GM19467 (cell line): Measurements from ENCODE around the gene UNC5C.
"Not testable (repeated sequence)": the region's sequence is repeated elsewhere in the genome, so short reads cannot be mapped to it uniquely, and the experiment has no call there.

Source experiments
- ATAC-seq: cut with Tn5 transposase; IDR thresholded peaks from one replicate; pipeline ENCODE4 v1.9.1; 2021; ENCODE audit warnings: mild to moderate bottlenecking, moderate library complexity; ENCODE audit not compliant: unreplicated experiment

The UNC5C gene

GRCh38 chr4:95190751-95191436 lies 357.9 kb downstream of the UNC5C start:
- ATAC-seq: no peak

- no peak for ATAC-seq
Observed at GRCh38 chr4:95188701-95189370, 359.9 kb downstream of the UNC5C start.

- ATAC-seq: no peak
Observed at GRCh38 chr4:95186666-95187065, 362.1 kb downstream of the UNC5C start.

- ATAC-seq: no peak
Observed at GRCh38 chr4:95183656-95184408, 364.9 kb downstream of the UNC5C start.

- no peak for ATAC-seq
Observed at GRCh38 chr4:95181996-95182306, 366.8 kb downstream of the UNC5C start.

GRCh38 chr4:95181243-95181995 lies 367.4 kb downstream of the UNC5C start:
- ATAC-seq: no peak

- ATAC-seq: no peak
Observed at GRCh38 chr4:95180531-95181242, 368.1 kb downstream of the UNC5C start.

- no peak for ATAC-seq
Observed at GRCh38 chr4:95178938-95179337, 369.8 kb downstream of the UNC5C start.

GRCh38 chr4:95171377-95171776 lies 377.4 kb downstream of the UNC5C start:
- ATAC-seq: not testable (repeated sequence)

GRCh38 chr4:95170176-95170575 lies 378.6 kb downstream of the UNC5C start:
- ATAC-seq: no peak

GRCh38 chr4:95167805-95168204 lies 381.0 kb downstream of the UNC5C start:
- no peak for ATAC-seq

GRCh38 chr4:95165926-95166524 lies 382.7 kb downstream of the UNC5C start:
- peak; percentile 85 for ATAC-seq

GRCh38 chr4:95162867-95163266 lies 385.9 kb downstream of the UNC5C start:
- ATAC-seq: no peak

GRCh38 chr4:95161781-95162469 lies 386.8 kb downstream of the UNC5C start:
- no peak for ATAC-seq

- ATAC-seq: no peak
Observed at GRCh38 chr4:95159384-95159783, 389.4 kb downstream of the UNC5C start.

GRCh38 chr4:95158626-95159025 lies 390.1 kb downstream of the UNC5C start:
- ATAC-seq: no peak

GRCh38 chr4:95158045-95158444 lies 390.7 kb downstream of the UNC5C start:
- no peak for ATAC-seq

GRCh38 chr4:95157596-95157995 lies 391.2 kb downstream of the UNC5C start:
- no peak for ATAC-seq

GRCh38 chr4:95156452-95156765 lies 392.4 kb downstream of the UNC5C start:
- no peak for ATAC-seq
